GM10248 (cell line): Measurements from ENCODE around the gene MAP3K4.

ENCODE experiments used
- CTCF ChIA-PET: fragments of 300-600 bp; sonication (Branson Sonifier 250); formaldehyde crosslinking; extraction: SDS; loops from one replicate; lab custom pipeline; 2021; ENCODE audit warnings: antibody characterized with exemption; lab: Yijun Ruan, JAX
- POLR2A ChIA-PET: fragments of 350-650 bp; sonication (Branson Sonifier 250); formaldehyde crosslinking; extraction: SDS; loops from one replicate; lab custom pipeline; 2020; ENCODE audit warnings: antibody characterized with exemption; lab: Yijun Ruan, JAX
- DNase-seq: peaks from one replicate; pipeline ENCODE4 v3.0.0; 2012; ENCODE audit errors: extremely low spot score
- TF ChIP-seq, protein P1 (sequence below): IDR thresholded peaks from 2 replicates; pipeline ENCODE4 v1.5.1; 2012; ENCODE audit warnings: mild to moderate bottlenecking, low read depth; ENCODE audit errors: extremely low read depth, missing control alignments, control extremely low read depth

Gene MAP3K4, protein sequence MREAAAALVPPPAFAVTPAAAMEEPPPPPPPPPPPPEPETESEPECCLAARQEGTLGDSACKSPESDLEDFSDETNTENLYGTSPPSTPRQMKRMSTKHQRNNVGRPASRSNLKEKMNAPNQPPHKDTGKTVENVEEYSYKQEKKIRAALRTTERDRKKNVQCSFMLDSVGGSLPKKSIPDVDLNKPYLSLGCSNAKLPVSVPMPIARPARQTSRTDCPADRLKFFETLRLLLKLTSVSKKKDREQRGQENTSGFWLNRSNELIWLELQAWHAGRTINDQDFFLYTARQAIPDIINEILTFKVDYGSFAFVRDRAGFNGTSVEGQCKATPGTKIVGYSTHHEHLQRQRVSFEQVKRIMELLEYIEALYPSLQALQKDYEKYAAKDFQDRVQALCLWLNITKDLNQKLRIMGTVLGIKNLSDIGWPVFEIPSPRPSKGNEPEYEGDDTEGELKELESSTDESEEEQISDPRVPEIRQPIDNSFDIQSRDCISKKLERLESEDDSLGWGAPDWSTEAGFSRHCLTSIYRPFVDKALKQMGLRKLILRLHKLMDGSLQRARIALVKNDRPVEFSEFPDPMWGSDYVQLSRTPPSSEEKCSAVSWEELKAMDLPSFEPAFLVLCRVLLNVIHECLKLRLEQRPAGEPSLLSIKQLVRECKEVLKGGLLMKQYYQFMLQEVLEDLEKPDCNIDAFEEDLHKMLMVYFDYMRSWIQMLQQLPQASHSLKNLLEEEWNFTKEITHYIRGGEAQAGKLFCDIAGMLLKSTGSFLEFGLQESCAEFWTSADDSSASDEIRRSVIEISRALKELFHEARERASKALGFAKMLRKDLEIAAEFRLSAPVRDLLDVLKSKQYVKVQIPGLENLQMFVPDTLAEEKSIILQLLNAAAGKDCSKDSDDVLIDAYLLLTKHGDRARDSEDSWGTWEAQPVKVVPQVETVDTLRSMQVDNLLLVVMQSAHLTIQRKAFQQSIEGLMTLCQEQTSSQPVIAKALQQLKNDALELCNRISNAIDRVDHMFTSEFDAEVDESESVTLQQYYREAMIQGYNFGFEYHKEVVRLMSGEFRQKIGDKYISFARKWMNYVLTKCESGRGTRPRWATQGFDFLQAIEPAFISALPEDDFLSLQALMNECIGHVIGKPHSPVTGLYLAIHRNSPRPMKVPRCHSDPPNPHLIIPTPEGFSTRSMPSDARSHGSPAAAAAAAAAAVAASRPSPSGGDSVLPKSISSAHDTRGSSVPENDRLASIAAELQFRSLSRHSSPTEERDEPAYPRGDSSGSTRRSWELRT (N-terminal part only)

DNA sequence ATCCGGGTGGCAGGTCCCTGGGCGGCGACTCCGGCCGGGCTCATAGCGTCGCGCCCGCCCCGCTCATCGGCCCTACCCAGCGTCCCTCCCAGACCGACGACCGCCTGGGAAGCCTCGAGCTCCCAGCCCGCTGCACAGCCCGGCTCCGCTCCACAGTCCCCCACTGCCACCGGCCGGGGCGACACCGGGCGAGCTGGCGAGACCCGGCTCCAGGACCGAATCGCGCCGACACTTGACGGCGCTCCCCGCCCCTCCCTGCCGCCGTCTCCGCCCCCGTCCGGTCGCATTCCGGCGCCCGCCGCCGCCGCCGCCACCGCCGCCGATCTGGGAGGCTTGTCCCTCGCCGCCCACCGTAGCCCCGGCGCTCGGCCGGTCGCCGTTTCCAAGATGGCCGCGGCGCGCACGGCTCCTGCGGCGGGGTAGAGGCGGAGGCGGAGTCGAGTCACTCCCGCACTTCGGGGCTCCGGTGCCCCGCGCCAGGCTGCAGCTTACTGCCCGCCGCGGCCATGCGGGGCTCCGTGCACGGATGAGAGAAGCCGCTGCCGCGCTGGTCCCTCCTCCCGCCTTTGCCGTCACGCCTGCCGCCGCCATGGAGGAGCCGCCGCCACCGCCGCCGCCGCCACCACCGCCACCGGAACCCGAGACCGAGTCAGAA is at the start of gene MAP3K4:
TSS of gene MAP3K4 (plus strand) at position 364 of the 655 bp plus-strand sequence. CDS start at position 527, 163 bp downstream.
- TF ChIP-seq, protein P1, sequence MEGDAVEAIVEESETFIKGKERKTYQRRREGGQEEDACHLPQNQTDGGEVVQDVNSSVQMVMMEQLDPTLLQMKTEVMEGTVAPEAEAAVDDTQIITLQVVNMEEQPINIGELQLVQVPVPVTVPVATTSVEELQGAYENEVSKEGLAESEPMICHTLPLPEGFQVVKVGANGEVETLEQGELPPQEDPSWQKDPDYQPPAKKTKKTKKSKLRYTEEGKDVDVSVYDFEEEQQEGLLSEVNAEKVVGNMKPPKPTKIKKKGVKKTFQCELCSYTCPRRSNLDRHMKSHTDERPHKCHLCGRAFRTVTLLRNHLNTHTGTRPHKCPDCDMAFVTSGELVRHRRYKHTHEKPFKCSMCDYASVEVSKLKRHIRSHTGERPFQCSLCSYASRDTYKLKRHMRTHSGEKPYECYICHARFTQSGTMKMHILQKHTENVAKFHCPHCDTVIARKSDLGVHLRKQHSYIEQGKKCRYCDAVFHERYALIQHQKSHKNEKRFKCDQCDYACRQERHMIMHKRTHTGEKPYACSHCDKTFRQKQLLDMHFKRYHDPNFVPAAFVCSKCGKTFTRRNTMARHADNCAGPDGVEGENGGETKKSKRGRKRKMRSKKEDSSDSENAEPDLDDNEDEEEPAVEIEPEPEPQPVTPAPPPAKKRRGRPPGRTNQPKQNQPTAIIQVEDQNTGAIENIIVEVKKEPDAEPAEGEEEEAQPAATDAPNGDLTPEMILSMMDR, result no peak
- ChIA-PET CTCF (interaction anchor here (1.0 to 4.3 kb wide), 12 partner anchors 11 to 379 kb away, joined by 3 to 23 read pairs (median 4); no protein-coding TSS in a partner anchor), POLR2A (no interaction called here)
- DNase-seq, result peak; percentile 85

DNA sequence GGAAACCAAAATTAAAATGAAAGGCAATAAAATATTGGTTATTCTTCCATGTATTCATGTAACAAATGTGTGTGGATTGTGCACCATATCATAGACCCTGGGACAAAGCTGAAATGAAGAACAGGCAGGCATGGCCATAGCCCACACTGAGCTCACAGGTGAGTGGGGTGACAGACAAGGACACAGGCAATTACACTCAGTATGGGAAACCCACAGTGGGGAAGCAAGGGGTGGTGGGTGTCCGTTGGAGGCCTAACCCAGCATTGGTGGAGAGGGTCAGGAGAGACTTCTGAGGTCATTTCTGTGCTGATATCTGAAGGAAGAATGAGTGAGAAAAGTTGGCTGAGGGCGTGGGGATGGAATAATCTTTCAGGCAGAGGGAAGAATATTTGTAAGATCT is 47.6 kb upstream of the MAP3K4 start:
- TF ChIP-seq, protein P1, result no peak
- no peak for DNase-seq
- POLR2A ChIA-PET, result no interaction called here
- CTCF ChIA-PET, result interaction anchor here (1.3 to 4.1 kb wide), 3 partner anchors 12 to 427 kb away, joined by 4 to 13 read pairs (median 8); no protein-coding TSS in a partner anchor

DNA sequence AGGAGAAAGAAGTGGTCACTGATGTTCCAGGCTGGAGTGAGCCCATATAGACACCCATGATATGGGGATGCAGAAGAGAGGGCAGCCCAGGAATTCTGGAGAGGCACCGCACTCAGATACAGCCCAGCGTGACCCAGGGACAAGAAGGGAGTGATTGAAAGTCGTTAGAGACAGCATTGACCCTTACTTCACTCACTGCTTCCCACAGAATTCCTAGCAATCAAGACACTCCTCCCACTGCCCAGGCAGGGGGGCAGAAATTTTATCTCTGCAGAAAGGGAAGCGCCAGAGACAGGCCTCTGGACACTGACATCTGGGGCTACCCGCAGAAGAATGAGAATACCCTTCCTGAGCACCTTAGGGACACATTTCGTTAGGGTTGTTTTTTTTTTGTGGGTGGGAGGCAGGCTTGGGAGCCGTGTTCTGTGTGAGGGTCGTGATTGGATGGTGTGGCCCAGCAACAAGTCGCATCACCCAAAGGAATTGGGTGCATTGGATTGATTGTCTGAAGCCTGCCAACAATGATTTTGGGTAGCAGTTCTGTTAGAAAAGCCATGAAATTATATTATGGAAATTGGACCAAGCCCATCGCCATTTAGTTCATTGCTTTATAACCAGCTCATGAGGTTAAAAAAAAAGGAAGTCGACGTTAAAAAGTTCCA is 45.9 kb upstream of the MAP3K4 start:
- TF ChIP-seq, protein P1, result no peak
- ChIA-PET POLR2A (no interaction called here), CTCF (interaction anchor here (4.1 kb wide), 1 partner anchor 14 kb away, joined by 13 read pairs; no protein-coding TSS in a partner anchor)
- DNase-seq, result no peak

DNA sequence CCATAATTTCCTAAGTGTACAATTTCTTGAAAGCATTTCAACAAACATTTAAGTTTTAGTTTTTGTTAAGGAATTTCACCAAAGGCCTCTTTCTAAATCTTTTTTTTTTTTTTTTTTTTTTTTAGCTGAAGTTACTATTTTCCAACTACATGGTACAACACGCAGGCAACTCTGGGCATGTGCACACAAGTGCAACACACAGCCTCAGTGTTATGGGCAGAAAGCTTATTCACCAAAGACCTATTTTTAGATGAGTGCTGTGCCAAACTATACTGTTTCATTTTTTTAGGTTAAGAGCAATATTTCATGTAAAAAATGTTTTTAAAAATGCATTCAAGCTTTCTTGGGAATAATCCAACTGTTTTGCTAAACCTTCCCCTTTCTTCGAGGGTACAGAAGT is 42.0 kb upstream of the MAP3K4 start:
- ChIA-PET POLR2A (no interaction called here), CTCF (interaction anchor here (0.7 to 1.5 kb wide), 3 partner anchors 19 to 43 kb away, joined by 3 read pairs; no protein-coding TSS in a partner anchor)

DNA sequence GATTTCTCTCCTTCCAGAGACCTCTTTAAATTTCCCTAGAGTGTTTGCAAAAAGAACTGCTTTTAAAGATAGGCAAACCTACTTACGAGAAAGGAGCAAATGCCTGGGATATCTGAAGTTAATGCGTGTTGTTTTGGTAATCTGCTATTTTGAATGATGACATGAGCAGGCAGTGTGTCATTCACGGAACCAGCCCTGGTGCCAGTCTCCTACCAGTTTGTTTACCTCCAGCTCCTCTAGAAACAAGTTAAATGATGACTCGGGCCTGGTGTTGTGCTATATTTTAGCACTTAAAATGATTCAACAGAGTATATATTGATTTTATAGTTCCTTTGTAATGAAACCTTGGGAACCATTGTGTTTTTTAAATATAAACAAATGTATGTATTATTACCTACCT is 41.1 kb upstream of the MAP3K4 start:
- DNase-seq, result no peak
- ChIA-PET CTCF (interaction anchor here (1.0 to 1.3 kb wide), 3 partner anchors 9 to 20 kb away, joined by 3 read pairs; no protein-coding TSS in a partner anchor), POLR2A (no interaction called here)
- TF ChIP-seq, protein P1, result no peak

More for the DNA sequence above, 42.0 kb upstream of the MAP3K4 start:
- TF ChIP-seq, protein P1, result no peak
- no peak for DNase-seq
